ENCODE results near the gene HDGFL3. TPM values are rescaled to one million over a fixed set of nuclear protein-coding genes. Genes with fewer than 3 reads are reported as not detected.

The HDGFL3 gene
- total and polyA plus RNA-seq, 2 donors (not counting 3 experiments of a cell fraction or from before 2014, with no cell fraction given): 20.2 to 155 TPM

DNA sequence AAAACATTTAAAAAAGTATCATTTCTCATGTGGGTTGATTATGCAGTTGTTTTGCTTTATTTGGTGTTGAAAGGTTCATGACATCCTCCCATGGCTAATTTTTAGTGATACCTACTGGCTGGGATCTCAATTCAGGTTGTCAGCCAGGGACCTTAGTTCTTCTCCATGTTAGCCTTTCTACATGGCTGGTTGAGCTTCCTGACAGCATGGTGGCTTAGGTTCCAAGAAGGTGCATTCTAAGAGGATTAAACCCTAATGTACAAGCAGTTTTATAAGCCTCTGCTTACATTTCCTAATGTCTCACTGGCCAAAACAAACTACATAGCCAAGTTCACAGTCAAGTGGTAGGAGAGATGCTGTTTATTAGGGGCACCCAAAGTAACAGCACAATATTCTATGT is 109.5 kb downstream of the HDGFL3 start:
- Histone ChIP-seq H3K4me3 (replicated peaks in 1 of 3; ENCODE audit: insufficient read depth in 1 of 3, low read depth in 1 of 3, low read length in 3 of 3) (no peak overlapping the region), H2AFZ (ENCODE audit: low read depth, low read length) (no peak overlapping the region), H3K9me3 (replicated peaks; ENCODE audit: control insufficient read depth, insufficient read depth, low read length) (no peaks in the 10 kb centered on the region), H3K9ac (replicated peaks; ENCODE audit: extremely low read depth, insufficient read depth, low read length) (no peak overlapping the region), H3K27me3 (ENCODE audit: control insufficient read depth in 2 of 2, insufficient read depth in 2 of 2, low read length in 2 of 2) (no peaks in the 10 kb centered on the region), H4K20me1 (replicated peaks; ENCODE audit: control insufficient read depth, extremely low read depth, insufficient read depth, low read length) (no peaks in the 10 kb centered on the region), H3K27ac (ENCODE audit: insufficient read depth, low read depth, low read length) (no peak overlapping the region), H3K79me2 (ENCODE audit: control insufficient read depth, insufficient read depth, low read length) (no peaks in the 10 kb centered on the region), H3K36me3 (ENCODE audit: control insufficient read depth in 2 of 2, extremely low read depth in 1 of 2, insufficient read depth in 2 of 2, low read length in 2 of 2) (no peaks in the 10 kb centered on the region), H3K4me1 (ENCODE audit: control insufficient read depth, extremely low read depth, insufficient read depth, low read length) (peaks cover 5% of the 10 kb centered on the region), H3K9me1 (replicated peaks; ENCODE audit: control insufficient read depth, extremely low read depth, insufficient read depth, low read length) (no peaks in the 10 kb centered on the region), H3K4me2 (ENCODE audit: insufficient read depth, low read length) (no peak overlapping the region)
- DNase-seq (ENCODE audit: low read depth, low spot score) (no peak), FAIRE-seq (no peak)
- dilution Hi-C loops (cut with MboI; ENCODE audit: extremely low pct_ligation_motif_present, low sequenced_read_pairs): no loop called here
- ChIA-PET POLR2A (no interaction called here), CTCF (no interaction called here)
- intact Hi-C loops (cut with micrococcal nuclease): no loop called here
- no peak for TF ChIP-seq FOS (IDR thresholded peaks at IDR 0.05; ENCODE audit: borderline replicate concordance, insufficient read depth, low read length)
- no peak for TF ChIP-seq EZH2 (IDR thresholded peaks at IDR 0.05; ENCODE audit: borderline replicate concordance, low read depth, low read length, severe bottlenecking)
- TF ChIP-seq JUN (IDR thresholded peaks at IDR 0.05; ENCODE audit: borderline replicate concordance, insufficient read depth, insufficient read length, low read depth): no peak
- TF ChIP-seq POLR2AphosphoS5 (IDR thresholded peaks at IDR 0.05; ENCODE audit: insufficient read depth, low read depth, low read length): no peak
- TF ChIP-seq, protein P1, sequence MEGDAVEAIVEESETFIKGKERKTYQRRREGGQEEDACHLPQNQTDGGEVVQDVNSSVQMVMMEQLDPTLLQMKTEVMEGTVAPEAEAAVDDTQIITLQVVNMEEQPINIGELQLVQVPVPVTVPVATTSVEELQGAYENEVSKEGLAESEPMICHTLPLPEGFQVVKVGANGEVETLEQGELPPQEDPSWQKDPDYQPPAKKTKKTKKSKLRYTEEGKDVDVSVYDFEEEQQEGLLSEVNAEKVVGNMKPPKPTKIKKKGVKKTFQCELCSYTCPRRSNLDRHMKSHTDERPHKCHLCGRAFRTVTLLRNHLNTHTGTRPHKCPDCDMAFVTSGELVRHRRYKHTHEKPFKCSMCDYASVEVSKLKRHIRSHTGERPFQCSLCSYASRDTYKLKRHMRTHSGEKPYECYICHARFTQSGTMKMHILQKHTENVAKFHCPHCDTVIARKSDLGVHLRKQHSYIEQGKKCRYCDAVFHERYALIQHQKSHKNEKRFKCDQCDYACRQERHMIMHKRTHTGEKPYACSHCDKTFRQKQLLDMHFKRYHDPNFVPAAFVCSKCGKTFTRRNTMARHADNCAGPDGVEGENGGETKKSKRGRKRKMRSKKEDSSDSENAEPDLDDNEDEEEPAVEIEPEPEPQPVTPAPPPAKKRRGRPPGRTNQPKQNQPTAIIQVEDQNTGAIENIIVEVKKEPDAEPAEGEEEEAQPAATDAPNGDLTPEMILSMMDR (IDR thresholded peaks at IDR 0.05; ENCODE audit: extremely low read depth in 1 of 2, insufficient read depth in 1 of 2, low read depth in 1 of 2, low read length in 2 of 2): no peak
- no peak for TF ChIP-seq POLR2A (IDR thresholded peaks at IDR 0.05; ENCODE audit: low read depth, low read length)
- no peak for TF ChIP-seq MYC (IDR thresholded peaks at IDR 0.05; ENCODE audit: low read depth, low read length)
- TF ChIP-seq, protein P2, sequence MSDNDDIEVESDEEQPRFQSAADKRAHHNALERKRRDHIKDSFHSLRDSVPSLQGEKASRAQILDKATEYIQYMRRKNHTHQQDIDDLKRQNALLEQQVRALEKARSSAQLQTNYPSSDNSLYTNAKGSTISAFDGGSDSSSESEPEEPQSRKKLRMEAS (IDR thresholded peaks at IDR 0.05; ENCODE audit: insufficient read depth, insufficient read length): no peak
- no peak for TF ChIP-seq GATA2 (IDR thresholded peaks at IDR 0.05; ENCODE audit: insufficient read depth, insufficient read length, low read depth, low read length)
- no TSS peak for BruUV-seq (replicated peaks)

Measured in endothelial cell of umbilical vein (primary cell).